Esophagus squamous epithelium (tissue), 4 donors: Measurements from ENCODE around the gene GAK.

Experiments used
- POLR2A ChIP-seq, 4 donors: fragments of 450-650 bp; IDR thresholded peaks; one replicate each; pipeline ENCODE4 v1.6.1; 2017; ENCODE audit warnings: antibody characterized with exemption in 4 of 4, mild to moderate bottlenecking in 4 of 4, moderate library complexity in 3 of 4
- TF ChIP-seq, protein P1 (sequence below), 6 experiments: fragments of 450-650 bp in 4 of 6; fragments of 200-600 bp in 2 of 6; sonication (generic) in 2 of 6; IDR thresholded peaks; one replicate each; pipeline ENCODE4 v1.5.1; 2016 to 2019; ENCODE audit warnings: antibody characterized with exemption in 6 of 6, mild to moderate bottlenecking in 4 of 6, moderate library complexity in 4 of 6

DNA sequence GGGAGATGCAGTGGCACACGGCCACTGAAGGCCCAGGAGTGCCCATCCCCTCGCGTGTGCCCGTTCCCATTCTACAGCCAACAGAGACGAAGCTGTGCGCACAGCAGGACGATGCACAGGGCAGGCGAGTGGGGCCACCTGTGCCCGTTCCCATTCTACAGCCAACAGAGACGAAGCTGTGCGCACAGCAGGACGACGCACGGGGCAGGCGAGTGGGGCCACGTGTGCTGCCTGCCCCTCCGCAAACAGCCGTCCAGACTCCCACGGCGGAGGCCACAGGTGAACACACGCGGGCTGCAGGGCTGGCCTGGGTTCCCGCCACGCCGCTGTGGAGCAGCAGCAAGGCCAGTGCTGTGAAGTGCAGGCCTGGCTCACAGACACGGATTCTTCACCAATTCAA, 32.0 kb downstream of the GAK start:
- TF ChIP-seq, protein P1, sequence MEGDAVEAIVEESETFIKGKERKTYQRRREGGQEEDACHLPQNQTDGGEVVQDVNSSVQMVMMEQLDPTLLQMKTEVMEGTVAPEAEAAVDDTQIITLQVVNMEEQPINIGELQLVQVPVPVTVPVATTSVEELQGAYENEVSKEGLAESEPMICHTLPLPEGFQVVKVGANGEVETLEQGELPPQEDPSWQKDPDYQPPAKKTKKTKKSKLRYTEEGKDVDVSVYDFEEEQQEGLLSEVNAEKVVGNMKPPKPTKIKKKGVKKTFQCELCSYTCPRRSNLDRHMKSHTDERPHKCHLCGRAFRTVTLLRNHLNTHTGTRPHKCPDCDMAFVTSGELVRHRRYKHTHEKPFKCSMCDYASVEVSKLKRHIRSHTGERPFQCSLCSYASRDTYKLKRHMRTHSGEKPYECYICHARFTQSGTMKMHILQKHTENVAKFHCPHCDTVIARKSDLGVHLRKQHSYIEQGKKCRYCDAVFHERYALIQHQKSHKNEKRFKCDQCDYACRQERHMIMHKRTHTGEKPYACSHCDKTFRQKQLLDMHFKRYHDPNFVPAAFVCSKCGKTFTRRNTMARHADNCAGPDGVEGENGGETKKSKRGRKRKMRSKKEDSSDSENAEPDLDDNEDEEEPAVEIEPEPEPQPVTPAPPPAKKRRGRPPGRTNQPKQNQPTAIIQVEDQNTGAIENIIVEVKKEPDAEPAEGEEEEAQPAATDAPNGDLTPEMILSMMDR (IDR thresholded peaks at IDR 0.05): no peak
- no peak for TF ChIP-seq POLR2A (IDR thresholded peaks at IDR 0.05)
